CD4-positive, alpha-beta T cell treated with Interleukin-2 at 100 ng/mL for 4 hours (primary cell): ENCODE measurements around the gene LRP8.
"Not testable (repeated sequence)": the region's sequence is repeated elsewhere in the genome, so short reads cannot be mapped to it uniquely, and the experiment has no call there.

Source experiments
- DNase-seq: peaks from one replicate; pipeline ENCODE4 v3.0.0-alpha.2; 2020; ENCODE audit warnings: low spot score

Gene LRP8

GRCh38 chr1:53210352-53210751, 117.5 kb downstream of the LRP8 start:
- no peak for DNase-seq

- DNase-seq: no peak
Observed at GRCh38 chr1:53207726-53208125, 120.1 kb downstream of the LRP8 start.

DNA sequence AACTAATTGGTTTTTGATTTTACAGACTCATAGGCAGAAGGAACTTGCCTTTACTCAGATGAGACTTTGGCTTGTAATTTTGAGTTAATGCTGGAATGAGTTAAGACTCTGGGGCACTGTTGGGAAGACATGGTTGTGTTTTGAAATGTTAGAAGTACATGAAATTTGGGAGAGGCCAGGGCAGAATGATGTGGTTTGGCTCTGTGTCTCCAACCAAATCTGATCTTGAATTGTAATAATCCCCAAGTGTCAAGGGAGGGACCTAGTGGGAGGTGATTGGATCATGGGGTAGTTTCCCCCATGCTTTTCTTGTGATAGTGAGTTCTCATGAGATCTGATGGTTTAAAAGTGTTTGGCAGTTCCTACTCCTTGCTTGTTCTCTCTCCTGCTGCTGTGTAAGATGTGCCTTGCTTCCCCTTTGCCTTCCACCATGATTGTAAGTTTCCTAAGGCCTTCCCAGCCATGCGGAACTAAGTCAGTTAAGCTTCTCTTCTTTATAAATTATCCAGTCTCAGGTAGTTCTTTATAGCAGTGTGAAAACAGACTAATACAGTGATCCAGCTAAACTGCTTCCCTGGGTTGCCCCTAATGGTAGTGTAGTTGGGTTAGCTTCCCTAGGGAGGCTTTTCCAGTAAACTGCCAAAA, 121.0 kb downstream of the LRP8 start:
- DNase-seq: no peak

- DNase-seq: not testable (repeated sequence)
Observed at GRCh38 chr1:53206083-53206685, 121.7 kb downstream of the LRP8 start.

GRCh38 chr1:53205496-53205895, 122.4 kb downstream of the LRP8 start:
- not testable (repeated sequence) for DNase-seq

GRCh38 chr1:53203466-53203865, 124.4 kb downstream of the LRP8 start:
- no peak for DNase-seq

- DNase-seq: no peak
Observed at GRCh38 chr1:53198241-53198651, 129.6 kb downstream of the LRP8 start.

DNA sequence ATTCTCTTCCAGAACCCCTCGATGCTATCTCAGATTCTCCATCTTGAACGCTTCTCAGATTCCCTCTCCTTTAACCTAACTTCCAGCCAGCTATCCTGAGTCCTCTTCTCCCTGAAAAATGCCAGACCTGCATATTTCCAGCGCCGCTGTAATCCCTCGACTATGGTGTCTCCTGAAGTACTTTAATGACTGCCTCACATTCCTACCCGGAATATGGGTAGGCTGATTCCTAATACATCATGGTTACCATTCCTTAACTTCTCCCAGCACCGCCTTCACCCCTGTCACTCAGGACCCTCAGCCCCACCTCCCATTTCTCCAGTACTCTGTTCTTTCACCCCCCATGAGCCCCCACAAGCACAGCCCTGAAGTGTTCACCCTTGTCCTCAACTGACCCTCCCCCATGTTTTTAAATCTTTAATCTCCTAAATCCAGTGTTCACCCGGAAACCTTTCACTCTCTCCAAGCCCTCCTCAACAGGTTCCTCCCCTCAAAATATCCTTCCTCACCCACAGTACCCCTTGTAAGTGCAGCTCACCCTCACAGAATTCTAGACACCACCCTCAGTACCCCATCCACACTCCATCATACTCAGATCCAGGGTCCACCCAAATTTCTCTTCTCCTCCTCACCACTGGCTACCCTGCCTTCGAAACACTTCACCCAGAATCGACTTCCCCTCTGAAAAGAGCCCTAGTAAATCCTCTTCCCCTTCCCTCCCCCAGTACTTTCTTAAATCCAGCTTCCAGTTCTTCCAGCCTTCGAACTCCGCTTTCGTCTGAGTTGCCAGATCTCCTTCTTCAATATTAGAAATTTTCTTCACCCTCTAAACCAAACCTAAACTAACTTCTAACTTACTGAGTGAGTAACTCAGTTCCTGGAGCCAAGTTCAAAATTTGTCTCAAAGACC, 130.3 kb downstream of the LRP8 start:
- DNase-seq: no peak

- DNase-seq: peak; percentile 89
Observed at GRCh38 chr1:53196485-53197290, 131.2 kb downstream of the LRP8 start, which contains the start of gene CPT2. TSS of gene CPT2 (plus strand) at chr1:53196824. CDS start at chr1:53196944, 120 bp downstream.

DNA sequence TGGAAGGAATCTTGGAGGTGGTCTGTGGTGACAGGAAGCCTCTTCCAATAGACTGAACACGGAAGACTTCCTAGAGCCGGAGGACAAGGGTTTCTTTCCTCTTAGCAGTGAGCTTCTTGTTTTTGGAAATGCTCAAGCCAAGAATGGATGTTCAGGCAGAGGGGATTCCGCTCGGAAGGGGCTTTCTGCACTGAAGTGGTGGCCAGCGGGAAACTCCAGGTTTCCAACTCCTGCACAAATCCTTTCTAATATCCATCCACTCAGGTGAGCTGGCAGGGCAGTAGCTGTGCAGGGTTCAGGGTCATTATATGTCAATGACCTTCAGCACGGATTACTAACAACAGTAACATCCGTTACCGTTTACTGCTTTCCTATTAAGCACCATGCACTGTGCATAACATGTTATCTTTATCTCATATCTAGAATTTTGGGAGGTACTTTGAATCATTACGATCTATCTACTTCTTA, 131.8 kb downstream of the LRP8 start:
- no peak for DNase-seq

GRCh38 chr1:53195246-53196016, 132.4 kb downstream of the LRP8 start:
- no peak for DNase-seq
